HepG2 (cell line): ENCODE data around the gene SLC13A3. TPM values are rescaled to one million over a fixed set of nuclear protein-coding genes. Genes with fewer than 3 reads are reported as not detected.
A peak's percentile ranks its signal among the peaks of the same experiment; 100 is the strongest.

ENCODE experiments used
- AGO2 ChIP-seq: fragments of 200-400 bp; formaldehyde crosslinking; optimal IDR thresholded peaks from 2 replicates; pipeline ENCODE3; 2017; ENCODE audit warnings: mild to moderate bottlenecking, low read depth, low read length, moderate library complexity
- FOXA3 ChIP-seq: IDR thresholded peaks from 2 replicates; pipeline ENCODE4 v1.6.1; 2016; ENCODE audit warnings: missing genetic modification reagents, missing compliant biosample characterization
- GATA4 ChIP-seq: sonication (generic); IDR thresholded peaks from 2 replicates; pipeline ENCODE4 v1.6.1; 2016; ENCODE audit warnings: antibody characterized with exemption, low read depth, borderline replicate concordance
- MIER3 ChIP-seq: IDR thresholded peaks from 2 replicates; pipeline ENCODE4 v1.6.1; 2016; ENCODE audit warnings: missing compliant biosample characterization, borderline replicate concordance
- NCOR1 ChIP-seq: fragments of 200-600 bp; sonication (generic); IDR thresholded peaks from 2 replicates; pipeline ENCODE4 v1.7.0; 2017; ENCODE audit warnings: antibody characterized with exemption, low read length, borderline replicate concordance
- NR2F2 ChIP-seq: IDR thresholded peaks from 2 replicates; pipeline ENCODE4 v1.6.1; 2012; ENCODE audit warnings: low read depth, inconsistent platforms, borderline replicate concordance
- RARG ChIP-seq: sonication (generic); formaldehyde crosslinking; IDR thresholded peaks from 2 replicates; pipeline ENCODE4 v1.4.0; 2020; ENCODE audit warnings: low read depth, mild to moderate bottlenecking, missing genetic modification reagents
- TCF7L2 ChIP-seq: IDR thresholded peaks from 2 replicates; pipeline ENCODE4 v1.6.1; 2011; ENCODE audit warnings: mild to moderate bottlenecking, low read depth, low read length, moderate library complexity
- TEAD3 ChIP-seq: optimal IDR thresholded peaks from 2 replicates; pipeline ENCODE3; 2016; ENCODE audit warnings: borderline replicate concordance
- ZNF10 ChIP-seq: sonication (generic); formaldehyde crosslinking; IDR thresholded peaks from 2 replicates; pipeline ENCODE4 v1.4.0; 2020; ENCODE audit warnings: mild to moderate bottlenecking, low read depth, missing genetic modification reagents, borderline replicate concordance
- ZNF138 ChIP-seq: sonication (generic); formaldehyde crosslinking; IDR thresholded peaks from 2 replicates; pipeline ENCODE4 v1.5.0; 2020; ENCODE audit warnings: mild to moderate bottlenecking, low read depth, missing genetic modification reagents
- ZNF337 ChIP-seq: sonication (generic); formaldehyde crosslinking; IDR thresholded peaks from 2 replicates; pipeline ENCODE4 v1.5.1; 2020; ENCODE audit warnings: missing genetic modification reagents, low read depth, mild to moderate bottlenecking, borderline replicate concordance
- ZNF430 ChIP-seq: sonication (generic); formaldehyde crosslinking; IDR thresholded peaks from 2 replicates; pipeline ENCODE4 v1.9.0; 2021; ENCODE audit warnings: mild to moderate bottlenecking, missing genetic modification reagents
- ZNF441 ChIP-seq: sonication (generic); formaldehyde crosslinking; IDR thresholded peaks from 2 replicates; pipeline ENCODE4 v1.7.0; 2021; ENCODE audit warnings: missing genetic modification reagents, borderline replicate concordance
- ZNF550 ChIP-seq: sonication (generic); formaldehyde crosslinking; IDR thresholded peaks from 2 replicates; pipeline ENCODE4 v1.4.0; 2020; ENCODE audit warnings: mild to moderate bottlenecking, missing genetic modification reagents, borderline replicate concordance
- ZNF564 ChIP-seq: sonication (generic); formaldehyde crosslinking; IDR thresholded peaks from 2 replicates; pipeline ENCODE4 v1.8.1; 2023; ENCODE audit warnings: mild to moderate bottlenecking, missing genetic modification reagents
- ZNF713 ChIP-seq: sonication (generic); formaldehyde crosslinking; IDR thresholded peaks from 2 replicates; pipeline ENCODE4 v1.4.0; 2020; ENCODE audit warnings: mild to moderate bottlenecking, missing genetic modification reagents
- ZNF772 ChIP-seq: sonication (generic); formaldehyde crosslinking; IDR thresholded peaks from 2 replicates; pipeline ENCODE4 v1.5.0; 2020; ENCODE audit warnings: mild to moderate bottlenecking, missing genetic modification reagents
- polyA plus RNA-seq, 8 experiments: library from polyadenylated mRNA; depleted of rRNA in 3 of 8; stranded (reverse) in 7 of 8; unstranded in 1 of 8; fragments of >200 nt; fragmentation: Illumina TruSeq in 4 of 8; extraction: Trizol in 4 of 8; gene quantifications; 2 replicates each; pipeline versions ENCODE4 v1.2.1 to v1.2.3, GENCODE V29; 2011 to 2016; ENCODE audit warnings: low read depth in 4 of 8, missing spikeins in 1 of 8, mixed read lengths in 1 of 8; ENCODE audit not compliant: insufficient read depth in 1 of 8
- total RNA-seq, 5 experiments: library from RNA; depleted of rRNA; stranded (reverse); fragments of >200 nt; fragmentation: Illumina TruSeq; extraction: Trizol; gene quantifications; 2 replicates each; pipeline ENCODE4 v1.2.3, GENCODE V29; 2016; ENCODE audit warnings: low read depth in 1 of 5
- TF ChIP-seq, protein P1 (sequence below): sonication (generic); formaldehyde crosslinking; IDR thresholded peaks from 2 replicates; pipeline ENCODE4 v1.4.0; 2020; ENCODE audit warnings: missing genetic modification reagents
- TF ChIP-seq, protein P2 (sequence below): sonication (generic); formaldehyde crosslinking; IDR thresholded peaks from 2 replicates; pipeline ENCODE4 v1.5.1; 2020; ENCODE audit warnings: mild to moderate bottlenecking, missing genetic modification reagents, borderline replicate concordance

Gene SLC13A3
- total and polyA plus RNA-seq, 2 of the 13 experiments (the other 11 are each of a cell fraction or from before 2014, with no cell fraction given), result 66.5 to 76.0 TPM

DNA sequence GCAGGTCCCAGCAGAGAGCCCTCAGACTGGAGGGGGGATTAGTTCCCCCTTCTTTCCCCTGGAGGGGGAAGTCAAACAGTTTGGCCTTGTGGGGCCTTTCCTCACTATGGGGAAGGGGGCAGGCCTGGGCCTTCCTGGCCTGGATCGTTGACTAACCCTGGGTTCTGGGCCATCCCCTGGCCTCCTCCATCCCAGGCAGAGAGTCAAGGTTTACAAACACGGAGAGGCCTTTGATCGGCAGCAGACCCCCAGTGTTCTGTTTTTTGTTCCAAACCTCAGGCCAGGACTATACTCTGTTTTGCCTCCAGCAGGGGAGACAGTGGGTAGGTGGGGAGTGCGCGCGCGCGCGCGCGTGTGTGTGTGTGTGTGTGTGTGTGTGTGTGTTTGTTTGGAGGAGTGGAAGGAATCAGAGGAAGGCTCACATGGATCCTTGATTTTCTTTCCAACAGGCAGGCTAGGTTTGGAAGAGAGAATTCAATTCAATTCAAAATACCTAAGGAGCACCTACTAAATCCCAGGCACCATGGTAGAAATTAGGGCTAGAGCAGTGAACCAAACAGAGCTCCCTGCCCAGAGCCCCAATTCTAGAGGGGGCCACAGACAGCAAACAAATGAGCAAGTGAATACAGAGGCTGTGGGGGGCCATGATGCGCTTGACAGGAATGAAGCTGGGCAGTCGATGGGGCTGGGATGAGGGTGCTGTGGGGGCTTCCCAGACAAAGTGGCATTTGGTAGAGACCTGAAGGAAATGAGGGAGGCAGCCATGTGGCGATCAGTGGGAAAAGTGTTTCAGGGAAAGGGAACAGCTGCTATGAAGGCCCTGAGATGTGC lies 23.2 kb upstream of the SLC13A3 start (continued):
- TF ChIP-seq, protein P1, sequence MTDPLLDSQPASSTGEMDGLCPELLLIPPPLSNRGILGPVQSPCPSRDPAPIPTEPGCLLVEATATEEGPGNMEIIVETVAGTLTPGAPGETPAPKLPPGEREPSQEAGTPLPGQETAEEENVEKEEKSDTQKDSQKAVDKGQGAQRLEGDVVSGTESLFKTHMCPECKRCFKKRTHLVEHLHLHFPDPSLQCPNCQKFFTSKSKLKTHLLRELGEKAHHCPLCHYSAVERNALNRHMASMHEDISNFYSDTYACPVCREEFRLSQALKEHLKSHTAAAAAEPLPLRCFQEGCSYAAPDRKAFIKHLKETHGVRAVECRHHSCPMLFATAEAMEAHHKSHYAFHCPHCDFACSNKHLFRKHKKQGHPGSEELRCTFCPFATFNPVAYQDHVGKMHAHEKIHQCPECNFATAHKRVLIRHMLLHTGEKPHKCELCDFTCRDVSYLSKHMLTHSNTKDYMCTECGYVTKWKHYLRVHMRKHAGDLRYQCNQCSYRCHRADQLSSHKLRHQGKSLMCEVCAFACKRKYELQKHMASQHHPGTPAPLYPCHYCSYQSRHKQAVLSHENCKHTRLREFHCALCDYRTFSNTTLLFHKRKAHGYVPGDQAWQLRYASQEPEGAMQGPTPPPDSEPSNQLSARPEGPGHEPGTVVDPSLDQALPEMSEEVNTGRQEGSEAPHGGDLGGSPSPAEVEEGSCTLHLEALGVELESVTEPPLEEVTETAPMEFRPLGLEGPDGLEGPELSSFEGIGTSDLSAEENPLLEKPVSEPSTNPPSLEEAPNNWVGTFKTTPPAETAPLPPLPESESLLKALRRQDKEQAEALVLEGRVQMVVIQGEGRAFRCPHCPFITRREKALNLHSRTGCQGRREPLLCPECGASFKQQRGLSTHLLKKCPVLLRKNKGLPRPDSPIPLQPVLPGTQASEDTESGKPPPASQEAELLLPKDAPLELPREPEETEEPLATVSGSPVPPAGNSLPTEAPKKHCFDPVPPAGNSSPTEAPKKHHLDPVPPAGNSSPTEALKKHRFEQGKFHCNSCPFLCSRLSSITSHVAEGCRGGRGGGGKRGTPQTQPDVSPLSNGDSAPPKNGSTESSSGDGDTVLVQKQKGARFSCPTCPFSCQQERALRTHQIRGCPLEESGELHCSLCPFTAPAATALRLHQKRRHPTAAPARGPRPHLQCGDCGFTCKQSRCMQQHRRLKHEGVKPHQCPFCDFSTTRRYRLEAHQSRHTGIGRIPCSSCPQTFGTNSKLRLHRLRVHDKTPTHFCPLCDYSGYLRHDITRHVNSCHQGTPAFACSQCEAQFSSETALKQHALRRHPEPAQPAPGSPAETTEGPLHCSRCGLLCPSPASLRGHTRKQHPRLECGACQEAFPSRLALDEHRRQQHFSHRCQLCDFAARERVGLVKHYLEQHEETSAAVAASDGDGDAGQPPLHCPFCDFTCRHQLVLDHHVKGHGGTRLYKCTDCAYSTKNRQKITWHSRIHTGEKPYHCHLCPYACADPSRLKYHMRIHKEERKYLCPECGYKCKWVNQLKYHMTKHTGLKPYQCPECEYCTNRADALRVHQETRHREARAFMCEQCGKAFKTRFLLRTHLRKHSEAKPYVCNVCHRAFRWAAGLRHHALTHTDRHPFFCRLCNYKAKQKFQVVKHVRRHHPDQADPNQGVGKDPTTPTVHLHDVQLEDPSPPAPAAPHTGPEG (CRISPR knock-in tag), result no peak; the same call in 1 of the 2 replicates
- TF ChIP-seq, protein P2, sequence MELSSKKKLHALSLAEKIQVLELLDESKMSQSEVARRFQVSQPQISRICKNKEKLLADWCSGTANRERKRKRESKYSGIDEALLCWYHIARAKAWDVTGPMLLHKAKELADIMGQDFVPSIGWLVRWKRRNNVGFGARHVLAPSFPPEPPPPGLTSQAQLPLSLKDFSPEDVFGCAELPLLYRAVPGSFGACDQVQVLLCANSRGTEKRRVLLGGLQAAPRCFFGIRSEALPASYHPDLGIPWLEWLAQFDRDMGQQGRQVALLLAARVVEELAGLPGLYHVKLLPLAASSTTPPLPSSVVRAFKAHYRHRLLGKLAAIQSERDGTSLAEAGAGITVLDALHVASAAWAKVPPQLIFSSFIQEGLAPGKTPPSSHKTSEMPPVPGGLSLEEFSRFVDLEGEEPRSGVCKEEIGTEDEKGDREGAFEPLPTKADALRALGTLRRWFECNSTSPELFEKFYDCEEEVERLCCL, result 0 out of 2 replicates have a peak, but pooled peaks have one; percentile 61
- TF ChIP-seq NCOR1 (peak; percentile 95), ZNF713 (CRISPR knock-in tag) (0 out of 2 replicates have a peak, but pooled peaks have one; percentile 45), ZNF564 (CRISPR knock-in tag) (0 out of 2 replicates have a peak, but pooled peaks have one; percentile 66), MIER3 (CRISPR knock-in tag) (peak; percentile 75; the same call in 1 of the 2 replicates), FOXA3 (CRISPR knock-in tag) (peak; percentile 88), AGO2 (no peak), TEAD3 (peak; percentile 81), ZNF10 (CRISPR knock-in tag) (no peak), ZNF337 (CRISPR knock-in tag) (peak; percentile 88; the same call in 1 of the 2 replicates), ZNF138 (CRISPR knock-in tag) (no peak), RARG (CRISPR knock-in tag) (no peak), ZNF441 (CRISPR knock-in tag) (0 out of 2 replicates have a peak, but pooled peaks have one; percentile 56), ZNF772 (CRISPR knock-in tag) (peak; percentile 54; the same call in 1 of the 2 replicates), NR2F2 (peak; percentile 82; the same call in 1 of the 2 replicates), ZNF430 (peak; percentile 95), TCF7L2 (peak; percentile 62; the same call in 1 of the 2 replicates), GATA4 (peak; percentile 67; the same call in 1 of the 2 replicates), ZNF550 (CRISPR knock-in tag) (0 out of 2 replicates have a peak, but pooled peaks have one; percentile 32)
